Mucosa of stomach (tissue), 1 donor: Measurements from ENCODE around the gene EXOC4.

Experiments used
- H3K27me3 ChIP-seq: one replicate; pipeline ENCODE4 v1.7.0; 2013; ENCODE audit warnings: mild to moderate bottlenecking, low read length; ENCODE audit not compliant: control insufficient read depth, insufficient read depth
- H3K36me3 ChIP-seq: one replicate; pipeline ENCODE4 v1.7.0; 2013; ENCODE audit warnings: low read length; ENCODE audit not compliant: control insufficient read depth, insufficient read depth
- H3K4me1 ChIP-seq: one replicate; pipeline ENCODE4 v1.7.0; 2013; ENCODE audit warnings: mild to moderate bottlenecking, low read length; ENCODE audit not compliant: control insufficient read depth, insufficient read depth
- H3K4me3 ChIP-seq: one replicate; pipeline ENCODE4 v1.7.0; 2013; ENCODE audit warnings: low read length
- H3K9ac ChIP-seq: one replicate; pipeline ENCODE4 v1.7.0; 2013; ENCODE audit warnings: mild to moderate bottlenecking, low read length, moderate library complexity
- H3K9me3 ChIP-seq: one replicate; pipeline ENCODE4 v1.7.0; 2013; ENCODE audit warnings: mild to moderate bottlenecking, low read length, moderate library complexity; ENCODE audit not compliant: control insufficient read depth
- donor health status: Pancreatic carcinoma.

The EXOC4 gene

DNA sequence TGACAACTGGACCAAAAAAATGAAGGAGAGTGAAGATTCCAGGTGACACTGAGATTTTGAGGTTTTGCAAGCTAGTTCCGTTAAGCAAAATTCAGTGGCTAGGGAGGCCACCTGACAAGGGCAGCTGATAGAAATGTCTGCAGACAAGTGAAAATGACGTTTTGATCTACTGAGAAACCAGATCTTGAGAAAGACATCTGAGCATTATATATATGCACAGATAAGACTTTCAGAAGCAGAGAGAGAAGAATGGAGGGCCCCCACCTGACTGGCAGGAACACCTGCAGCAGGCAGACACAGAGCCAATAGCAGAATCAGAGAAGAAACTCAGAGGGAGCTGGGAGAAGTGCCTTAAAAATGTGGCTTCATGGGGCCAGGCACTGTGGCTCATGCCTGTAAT lies 798.1 kb downstream of the EXOC4 start:
- H3K36me3 ChIP-seq: no peaks in the 10 kb centered on the region
- no peaks in the 10 kb centered on the region for H3K27me3 ChIP-seq
- no peak overlapping the region for H3K9ac ChIP-seq
- no peaks in the 10 kb centered on the region for H3K9me3 ChIP-seq
- no peaks in the 10 kb centered on the region for H3K4me1 ChIP-seq
- no peak overlapping the region for H3K4me3 ChIP-seq

GRCh38 chr7:134056816-134057215 lies 803.9 kb downstream of the EXOC4 start:
- H3K36me3 ChIP-seq: no peaks in the 10 kb centered on the region
- no peaks in the 10 kb centered on the region for H3K4me1 ChIP-seq
- H3K9me3 ChIP-seq: no peaks in the 10 kb centered on the region
- no peaks in the 10 kb centered on the region for H3K27me3 ChIP-seq
- H3K4me3 ChIP-seq: no peak overlapping the region
- H3K9ac ChIP-seq: no peak overlapping the region

GRCh38 chr7:134058521-134058920 lies 805.6 kb downstream of the EXOC4 start:
- no peak overlapping the region for H3K9ac ChIP-seq

DNA sequence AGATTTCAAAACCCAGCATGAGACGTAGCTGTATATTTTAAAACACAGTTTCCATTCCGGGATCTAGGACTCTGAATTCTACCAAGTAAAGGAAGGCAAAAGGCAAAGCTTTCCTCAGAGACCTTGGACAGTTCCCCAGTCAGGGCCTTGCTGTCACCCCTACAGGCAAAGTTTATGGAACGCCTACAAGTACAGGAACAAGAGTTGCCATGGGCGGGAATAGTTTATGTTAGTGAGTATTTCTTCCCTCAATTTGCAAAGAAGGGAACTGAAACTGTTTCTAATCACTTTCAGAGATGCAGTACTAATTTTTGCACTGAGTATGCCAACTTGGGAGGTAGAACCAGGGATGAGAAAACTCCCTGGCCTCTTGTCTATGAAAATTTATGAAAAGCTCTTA lies 806.1 kb downstream of the EXOC4 start:
- Histone ChIP-seq H3K9me3 (no peaks in the 10 kb centered on the region), H3K27me3 (no peaks in the 10 kb centered on the region), H3K36me3 (no peaks in the 10 kb centered on the region), H3K4me3 (no peak overlapping the region), H3K9ac (no peak overlapping the region), H3K4me1 (no peaks in the 10 kb centered on the region)

More at GRCh38 chr7:134058521-134058920, 805.6 kb downstream of the EXOC4 start:
- Histone ChIP-seq H3K36me3 (no peaks in the 10 kb centered on the region), H3K4me3 (no peak overlapping the region), H3K27me3 (no peaks in the 10 kb centered on the region), H3K9me3 (no peaks in the 10 kb centered on the region), H3K4me1 (no peaks in the 10 kb centered on the region)

DNA sequence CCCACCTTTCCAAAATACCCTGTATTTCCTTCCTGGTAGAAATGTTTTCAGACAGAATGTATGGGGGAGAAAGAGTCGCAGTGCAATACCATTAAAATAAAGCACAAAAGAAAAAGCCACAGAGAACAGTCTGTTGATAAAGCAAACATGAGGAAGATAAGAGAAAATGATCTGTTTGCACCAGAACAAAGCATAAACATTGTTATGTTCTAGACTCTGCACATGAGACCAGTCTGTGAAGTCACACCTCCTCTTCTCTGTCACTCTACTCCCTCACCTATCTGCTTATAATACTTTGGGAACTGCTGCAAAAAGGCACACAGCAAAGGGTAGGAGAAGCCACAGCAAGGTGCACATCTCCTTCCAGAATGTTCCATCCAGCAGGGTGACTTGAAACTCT lies 807.0 kb downstream of the EXOC4 start:
- no peaks in the 10 kb centered on the region for H3K36me3 ChIP-seq
- H3K4me1 ChIP-seq: no peaks in the 10 kb centered on the region
- no peaks in the 10 kb centered on the region for H3K9me3 ChIP-seq
- H3K27me3 ChIP-seq: no peaks in the 10 kb centered on the region
- no peak overlapping the region for H3K4me3 ChIP-seq
- no peak overlapping the region for H3K9ac ChIP-seq

DNA sequence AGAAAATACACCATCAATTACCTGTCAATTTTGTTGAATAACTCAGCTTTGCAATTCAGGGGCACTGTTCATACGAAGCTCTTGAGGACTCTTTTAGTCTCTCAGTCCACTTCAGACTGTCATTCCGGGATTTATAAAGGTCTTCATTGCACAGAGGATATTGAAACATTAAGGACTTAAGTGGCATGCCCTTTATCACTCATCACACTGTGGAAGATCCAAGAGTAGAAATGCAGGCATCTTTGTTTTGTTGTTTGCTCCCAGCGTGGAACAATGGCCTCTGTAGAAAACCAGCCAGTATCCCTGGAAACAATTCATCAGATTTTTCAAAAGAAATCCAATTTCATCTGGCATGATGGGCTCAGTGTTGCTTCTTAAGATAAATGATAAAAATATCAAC lies 808.0 kb downstream of the EXOC4 start:
- no peaks in the 10 kb centered on the region for H3K36me3 ChIP-seq
- no peak overlapping the region for H3K4me3 ChIP-seq
- H3K27me3 ChIP-seq: no peaks in the 10 kb centered on the region
- H3K9ac ChIP-seq: no peak overlapping the region
- H3K4me1 ChIP-seq: no peaks in the 10 kb centered on the region
- H3K9me3 ChIP-seq: no peaks in the 10 kb centered on the region

GRCh38 chr7:134062460-134062859 lies 809.6 kb downstream of the EXOC4 start:
- H3K9me3 ChIP-seq: no peaks in the 10 kb centered on the region
- H3K9ac ChIP-seq: no peak overlapping the region
- no peaks in the 10 kb centered on the region for H3K27me3 ChIP-seq
- no peaks in the 10 kb centered on the region for H3K4me1 ChIP-seq
- no peak overlapping the region for H3K4me3 ChIP-seq
- H3K36me3 ChIP-seq: no peaks in the 10 kb centered on the region

DNA sequence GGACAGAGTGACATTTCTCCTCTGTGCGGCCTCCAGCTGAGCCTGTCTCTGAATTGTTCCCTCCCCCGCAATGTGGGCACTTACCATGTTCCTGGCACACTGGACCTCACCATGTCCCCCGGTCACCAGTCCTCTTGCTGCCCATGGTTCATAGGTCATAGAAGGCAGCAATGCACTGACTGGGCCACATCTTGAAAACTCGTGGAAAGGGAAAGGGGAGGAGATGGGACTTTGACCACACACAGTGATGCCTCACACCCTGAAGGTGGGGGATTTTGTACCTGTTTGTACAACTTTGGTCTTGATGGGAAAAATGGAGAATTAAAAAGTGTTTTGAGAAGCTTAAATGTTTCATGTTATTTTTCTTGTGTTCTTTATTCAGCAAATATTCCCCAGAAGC lies 812.5 kb downstream of the EXOC4 start:
- no peaks in the 10 kb centered on the region for H3K9me3 ChIP-seq
- H3K36me3 ChIP-seq: no peaks in the 10 kb centered on the region
- H3K4me1 ChIP-seq: no peaks in the 10 kb centered on the region
- no peaks in the 10 kb centered on the region for H3K27me3 ChIP-seq
- H3K4me3 ChIP-seq: no peak overlapping the region
- H3K9ac ChIP-seq: no peak overlapping the region

DNA sequence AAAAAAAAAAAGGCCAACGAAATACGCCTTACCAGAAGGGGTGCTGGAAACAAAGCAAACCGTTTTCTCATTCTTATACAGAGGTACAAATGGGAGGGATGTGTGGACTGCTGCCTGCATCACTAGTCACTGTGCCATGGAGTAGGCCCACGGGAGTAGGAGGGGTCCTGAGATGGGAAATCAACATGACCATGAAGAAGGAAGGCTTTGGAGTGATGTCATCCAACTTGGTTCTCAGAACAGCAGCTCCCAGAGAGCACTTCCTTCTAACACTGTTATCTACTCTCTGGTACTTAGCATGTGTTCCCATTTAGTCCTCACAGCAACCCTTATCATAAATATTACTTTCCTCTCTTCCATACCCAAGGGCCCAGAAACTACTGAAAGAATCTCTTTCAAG lies 814.3 kb downstream of the EXOC4 start:
- H3K36me3 ChIP-seq: no peaks in the 10 kb centered on the region
- H3K9ac ChIP-seq: no peak overlapping the region
- H3K4me3 ChIP-seq: no peak overlapping the region
- no peaks in the 10 kb centered on the region for H3K9me3 ChIP-seq
- no peaks in the 10 kb centered on the region for H3K4me1 ChIP-seq
- no peaks in the 10 kb centered on the region for H3K27me3 ChIP-seq

- Histone ChIP-seq H3K27me3 (no peaks in the 10 kb centered on the region), H3K4me3 (no peak overlapping the region), H3K9ac (no peak overlapping the region), H3K9me3 (no peaks in the 10 kb centered on the region), H3K36me3 (no peaks in the 10 kb centered on the region), H3K4me1 (no peaks in the 10 kb centered on the region)
These were observed 815.8 kb downstream of the EXOC4 start for GRCh38 chr7:134068670-134069069.

GRCh38 chr7:134069187-134069586 lies 816.3 kb downstream of the EXOC4 start:
- Histone ChIP-seq H3K9ac (no peak overlapping the region), H3K9me3 (no peaks in the 10 kb centered on the region), H3K27me3 (no peaks in the 10 kb centered on the region), H3K4me3 (no peak overlapping the region), H3K4me1 (no peaks in the 10 kb centered on the region), H3K36me3 (no peaks in the 10 kb centered on the region)

DNA sequence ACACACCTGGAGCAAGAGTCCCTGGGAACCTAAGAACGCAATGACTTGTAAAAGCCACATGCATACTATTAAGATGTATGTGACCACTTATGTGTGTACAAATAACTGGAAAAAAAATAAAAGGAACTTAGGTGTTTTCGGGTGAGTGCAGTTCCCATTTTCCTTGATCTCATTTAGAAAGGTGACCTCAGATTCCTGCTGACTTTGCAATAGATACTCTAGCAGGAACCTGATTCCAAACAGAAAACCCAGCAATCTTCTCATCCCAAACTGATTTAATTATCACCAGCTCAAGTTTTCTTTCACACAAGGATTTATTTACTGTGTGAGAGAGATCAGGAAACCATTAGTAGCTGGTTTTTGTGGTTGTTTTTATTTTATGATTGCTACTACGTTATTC lies 817.8 kb downstream of the EXOC4 start:
- H3K36me3 ChIP-seq: no peaks in the 10 kb centered on the region

More for the DNA sequence above, 817.8 kb downstream of the EXOC4 start:
- no peaks in the 10 kb centered on the region for H3K27me3 ChIP-seq
- no peaks in the 10 kb centered on the region for H3K4me1 ChIP-seq
- H3K9ac ChIP-seq: no peak overlapping the region
- H3K4me3 ChIP-seq: no peak overlapping the region
- no peaks in the 10 kb centered on the region for H3K9me3 ChIP-seq
